ENCODE measurements around the gene KIF4A. TPM values are rescaled to one million over a fixed set of nuclear protein-coding genes. Genes with fewer than 3 reads are reported as not detected.

The KIF4A gene
- total and polyA plus RNA-seq, 10 of the 15 experiments (the other 5 are each of a cell fraction or from before 2014, with no cell fraction given) = 10.8 to 28.8 (median 22.5) TPM

- TF ChIP-seq ZBED1 (IDR thresholded peaks at IDR 0.05; ENCODE audit: borderline replicate concordance) (no peak), BACH1 (IDR thresholded peaks at IDR 0.05; ENCODE audit: borderline replicate concordance) (no peak), RCOR1 (conservative IDR thresholded peaks at IDR 0.05; ENCODE audit: low read depth, low read length) (no peak), STAT1 (conservative IDR thresholded peaks at IDR 0.05) (no peak), NR2F1 (conservative IDR thresholded peaks at IDR 0.05) (no peak), TCF3 (IDR thresholded peaks at IDR 0.05; ENCODE audit: borderline replicate concordance, insufficient read depth, low read depth, low read length) (no peak), NFYA (IDR thresholded peaks at IDR 0.05; ENCODE audit: borderline replicate concordance, low read depth, low read length) (no peak)
Observed at GRCh38 chrX:70445951-70446350, 156.0 kb downstream of the KIF4A start (continued).

GRCh38 chrX:70446380-70447350, 156.8 kb downstream of the KIF4A start:
- no peak overlapping the region for H2AFZ ChIP-seq (ENCODE audit: control insufficient read depth, low read depth, low read length)
- no peak for FAIRE-seq
- no peaks in the 10 kb centered on the region for H3K36me3 ChIP-seq (ENCODE audit: control insufficient read depth in 2 of 2, insufficient read depth in 2 of 2, low read length in 1 of 2)
- intact Hi-C loops (cut with micrococcal nuclease; ENCODE audit: unreplicated experiment) (loop anchor here (10.0 kb wide), 1 partner anchor 58 kb away; no protein-coding TSS in a partner anchor), in situ Hi-C loops (cut with MboI) (loop anchor here (25.0 kb wide), 1 partner anchor 409 kb away; the partner anchor contains the start of gene AWAT2)
- no peak for ATAC-seq
- ChIA-PET SMC1A (ENCODE audit: uncharacterized antibody, unreplicated experiment) (no interaction called here), POLR2A (no interaction called here), RAD21 (ENCODE audit: unreplicated experiment) (no interaction called here), CTCF (no interaction called here)
- no peak overlapping the region for H3K4me2 ChIP-seq (ENCODE audit: control insufficient read depth, insufficient read depth)
- no peak overlapping the region for H3K9ac ChIP-seq (ENCODE audit: control insufficient read depth, insufficient read depth, low read length)
- no peaks in the 10 kb centered on the region for H3K4me1 ChIP-seq (ENCODE audit: control insufficient read depth, insufficient read depth, low read length)
- WGBS (ENCODE audit: insufficient coverage, insufficient replicate concordance, low lambda C conversion rate, missing lambda C conversion rate) = 37% methylated on average over 16 of the region's 16 CpGs
- no peak overlapping the region for H3K27ac ChIP-seq (ENCODE audit: control insufficient read depth, insufficient read depth)
- BruUV-seq (replicated peaks) = no TSS peak
- no peaks in the 10 kb centered on the region for H3K79me2 ChIP-seq (ENCODE audit: control insufficient read depth, insufficient read depth, low read length)
- no peak for DNase-seq (ENCODE audit: low read depth, low spot score)
- H3K27me3 ChIP-seq (replicated peaks in 1 of 2; ENCODE audit: control insufficient read depth in 2 of 2, insufficient read depth in 2 of 2, low read length in 1 of 2) = peaks cover 0 to 3% of the 10 kb centered on the region in 2 experiments; a peak in 3 of 4 replicates
- no peak overlapping the region for H3K4me3 ChIP-seq
- H4K20me1 ChIP-seq (ENCODE audit: control insufficient read depth, insufficient read depth) = no peaks in the 10 kb centered on the region
- no peaks in the 10 kb centered on the region for H3K9me3 ChIP-seq (replicated peaks; ENCODE audit: control insufficient read depth, insufficient read depth, low read length)
- TF ChIP-seq DPF2 (IDR thresholded peaks at IDR 0.05) (no peak), TARDBP (IDR thresholded peaks at IDR 0.05; ENCODE audit: borderline replicate concordance) (no peak), EP300 (IDR thresholded peaks at IDR 0.05; ENCODE audit: borderline replicate concordance in 1 of 2, control insufficient read depth in 1 of 2, low read depth in 2 of 2, low read length in 2 of 2) (no peak), POLR2A (IDR thresholded peaks at IDR 0.05; ENCODE audit: low read depth, low read length) (no peak), PKNOX1 (IDR thresholded peaks at IDR 0.05) (no peak), IKZF2 (IDR thresholded peaks at IDR 0.05) (no peak), LARP7 (IDR thresholded peaks at IDR 0.05) (no peak), REST (IDR thresholded peaks at IDR 0.05; ENCODE audit: low read depth, low read length) (no peak), ETV6 (conservative IDR thresholded peaks at IDR 0.05 in 1 of 2, IDR thresholded peaks at IDR 0.05 in 1 of 2; ENCODE audit: borderline replicate concordance in 1 of 2, low read depth in 1 of 2) (no peak)

Data from GM12878 (cell line).